Caco-2 (cell line): ENCODE measurements around the gene SCAPER. TPM values are rescaled to one million over a fixed set of nuclear protein-coding genes. Genes with fewer than 3 reads are reported as not detected.

Experiments used
- BruUV-seq: library from RNA; stranded (reverse); fragments of 400-500 nt; replicated peaks from 2 replicates; lab custom pipeline; 2021; lab: Mats Ljungman, UMichigan
- CTCF ChIA-PET: fragments of 300-600 bp; sonication (Branson Sonifier 250); formaldehyde crosslinking; loops from one replicate; lab custom pipeline; 2022; ENCODE audit warnings: antibody characterized with exemption; lab: Charles Lee
- POLR2A ChIA-PET: fragments of 300-600 bp; sonication (Branson Sonifier 250); formaldehyde crosslinking; loops from one replicate; lab custom pipeline; 2022; ENCODE audit warnings: antibody characterized with exemption; lab: Charles Lee
- DNase-seq, 2 experiments: peaks; one replicate each; pipeline versions ENCODE4 v3.0.0 to v3.0.0-alpha.2; 2020 to 2022
- H3K27me3 ChIP-seq: replicated peaks from 2 replicates; pipeline ENCODE4 v1.6.0; 2011; ENCODE audit warnings: low read length; ENCODE audit not compliant: control insufficient read depth, insufficient read depth
- H3K36me3 ChIP-seq: 2 replicates; pipeline ENCODE4 v1.5.1; 2011; ENCODE audit warnings: low read length; ENCODE audit not compliant: control insufficient read depth, insufficient read depth
- H3K4me1 ChIP-seq: fragments of 250-450 bp; sonication (Bioruptor Pico); 2 replicates; pipeline ENCODE4 v1.5.1; 2020; ENCODE audit warnings: mild to moderate bottlenecking
- H3K4me3 ChIP-seq: 2 replicates; pipeline ENCODE4 v1.5.1; 2011; ENCODE audit warnings: low read depth, mild to moderate bottlenecking, control low read depth, low read length
- H3K9me3 ChIP-seq: fragments of 250-450 bp; sonication (Bioruptor Pico); 2 replicates; pipeline ENCODE4 v1.5.1; 2020; ENCODE audit warnings: mild to moderate bottlenecking, moderate library complexity
- H3K27ac Mint-ChIP-seq: one replicate; pipeline ENCODE4 v1.8.0; 2022; ENCODE audit warnings: mixed read lengths; ENCODE audit not compliant: unreplicated experiment
- H3K27me3 Mint-ChIP-seq: one replicate; pipeline ENCODE4 v1.8.0; 2022; ENCODE audit warnings: mixed read lengths; ENCODE audit not compliant: insufficient read depth, unreplicated experiment
- H3K36me3 Mint-ChIP-seq: one replicate; pipeline ENCODE4 v1.8.0; 2022; ENCODE audit warnings: mild to moderate bottlenecking, mixed read lengths; ENCODE audit not compliant: insufficient read depth, unreplicated experiment
- H3K4me1 Mint-ChIP-seq: one replicate; pipeline ENCODE4 v1.8.0; 2022; ENCODE audit warnings: low read depth, mixed read lengths; ENCODE audit not compliant: unreplicated experiment
- H3K4me3 Mint-ChIP-seq: one replicate; pipeline ENCODE4 v1.8.0; 2022; ENCODE audit warnings: mild to moderate bottlenecking, moderate library complexity, mixed read lengths; ENCODE audit not compliant: unreplicated experiment
- H3K9me3 Mint-ChIP-seq: one replicate; pipeline ENCODE4 v1.8.0; 2022; ENCODE audit warnings: mixed read lengths; ENCODE audit not compliant: unreplicated experiment
- intact Hi-C: fragments of 100-400 bp; cut with micrococcal nuclease; formaldehyde crosslinking; loops from one replicate; pipeline ENCODE4 v1.10.0; 2022; ENCODE audit not compliant: unreplicated experiment
- total RNA-seq: library from RNA; stranded (reverse); gene quantifications from 2 replicates; pipeline ENCODE4 v1.2.3, GENCODE V29; 2022
- TF ChIP-seq, protein P1 (sequence below), 2 experiments: fragments of 200-600 bp in 1 of 2; IDR thresholded peaks; 1 replicate in 1 of 2; 2 replicates in 1 of 2; pipeline versions ENCODE4 v1.5.1 to v1.8.0; 2011 to 2022; ENCODE audit warnings: antibody characterized with exemption in 1 of 2, control low read depth in 1 of 2, inconsistent platforms in 1 of 2, low read depth in 1 of 2, low read length in 1 of 2, mild to moderate bottlenecking in 1 of 2, moderate library complexity in 1 of 2; ENCODE audit not compliant: insufficient read depth in 1 of 2, severe bottlenecking in 1 of 2, unreplicated experiment in 1 of 2

SCAPER gene
- total RNA-seq, 1 experiment from 2014 or later: 24.6 TPM

DNA sequence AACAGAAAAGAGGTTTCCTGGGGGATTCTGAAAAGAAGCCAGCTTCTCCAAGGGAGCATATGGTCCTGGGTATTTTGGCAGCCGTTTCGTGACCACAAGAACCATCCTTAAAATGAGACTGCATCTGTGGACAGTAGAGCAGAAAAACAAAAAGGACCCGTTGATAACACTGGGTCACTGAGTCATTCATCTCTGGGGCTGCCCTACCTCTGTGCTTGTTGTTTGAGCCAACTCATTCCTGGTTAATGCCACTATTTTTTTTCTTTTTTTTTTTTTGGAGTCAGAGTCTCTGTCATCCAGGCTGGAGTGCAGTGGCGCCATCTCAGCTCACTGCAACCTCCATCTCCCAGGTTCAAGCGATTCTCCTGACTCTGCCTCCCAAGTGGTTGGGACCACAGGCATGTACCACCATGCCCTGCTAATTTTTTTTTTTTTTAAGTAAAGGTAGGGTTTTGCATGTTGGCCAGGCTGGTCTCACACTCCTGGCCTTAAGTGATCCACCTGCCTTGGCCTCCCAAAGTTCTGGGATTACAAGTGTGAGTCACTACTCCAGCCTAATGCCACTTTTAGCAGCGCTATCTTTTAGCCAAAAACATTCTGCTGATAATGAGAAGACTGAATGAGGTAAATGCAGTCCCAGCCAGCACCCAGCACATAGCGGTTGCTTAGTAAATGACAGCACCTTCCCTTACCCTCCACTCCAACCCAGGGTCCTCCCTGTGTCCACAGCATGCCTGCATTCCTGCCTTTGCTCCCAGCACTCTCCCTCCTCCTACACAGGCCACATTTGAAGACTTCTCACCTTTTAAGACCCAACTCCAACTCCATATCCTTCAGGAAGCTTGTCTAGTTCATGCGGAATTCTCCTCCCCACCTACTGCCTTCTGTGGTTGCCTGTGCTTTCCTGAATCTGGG lies 577.7 kb downstream of the SCAPER start:
- ChIA-PET POLR2A (no interaction called here), CTCF (no interaction called here)
- H3K4me1 Mint-ChIP-seq: peaks cover 11% of the 10 kb centered on the region
- no peaks in the 10 kb centered on the region for H3K9me3 ChIP-seq
- no TSS peak for BruUV-seq
- H3K9me3 Mint-ChIP-seq: no peaks in the 10 kb centered on the region
- TF ChIP-seq, protein P1, sequence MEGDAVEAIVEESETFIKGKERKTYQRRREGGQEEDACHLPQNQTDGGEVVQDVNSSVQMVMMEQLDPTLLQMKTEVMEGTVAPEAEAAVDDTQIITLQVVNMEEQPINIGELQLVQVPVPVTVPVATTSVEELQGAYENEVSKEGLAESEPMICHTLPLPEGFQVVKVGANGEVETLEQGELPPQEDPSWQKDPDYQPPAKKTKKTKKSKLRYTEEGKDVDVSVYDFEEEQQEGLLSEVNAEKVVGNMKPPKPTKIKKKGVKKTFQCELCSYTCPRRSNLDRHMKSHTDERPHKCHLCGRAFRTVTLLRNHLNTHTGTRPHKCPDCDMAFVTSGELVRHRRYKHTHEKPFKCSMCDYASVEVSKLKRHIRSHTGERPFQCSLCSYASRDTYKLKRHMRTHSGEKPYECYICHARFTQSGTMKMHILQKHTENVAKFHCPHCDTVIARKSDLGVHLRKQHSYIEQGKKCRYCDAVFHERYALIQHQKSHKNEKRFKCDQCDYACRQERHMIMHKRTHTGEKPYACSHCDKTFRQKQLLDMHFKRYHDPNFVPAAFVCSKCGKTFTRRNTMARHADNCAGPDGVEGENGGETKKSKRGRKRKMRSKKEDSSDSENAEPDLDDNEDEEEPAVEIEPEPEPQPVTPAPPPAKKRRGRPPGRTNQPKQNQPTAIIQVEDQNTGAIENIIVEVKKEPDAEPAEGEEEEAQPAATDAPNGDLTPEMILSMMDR (IDR thresholded peaks at IDR 0.05; ENCODE audit: insufficient read depth in 1 of 2, low read depth in 1 of 2, low read length in 1 of 2, severe bottlenecking in 1 of 2, unreplicated experiment in 1 of 2): no peak
- no peaks in the 10 kb centered on the region for H3K36me3 Mint-ChIP-seq
- H3K36me3 ChIP-seq: no peaks in the 10 kb centered on the region
- no peak overlapping the region for H3K4me3 Mint-ChIP-seq
- no peaks in the 10 kb centered on the region for H3K4me1 ChIP-seq
- H3K4me3 ChIP-seq: no peak overlapping the region
- intact Hi-C loops: no loop called here
- H3K27me3 Mint-ChIP-seq: no peaks in the 10 kb centered on the region
- DNase-seq: no peak
- H3K27ac Mint-ChIP-seq: no peak overlapping the region
- no peaks in the 10 kb centered on the region for H3K27me3 ChIP-seq

DNA sequence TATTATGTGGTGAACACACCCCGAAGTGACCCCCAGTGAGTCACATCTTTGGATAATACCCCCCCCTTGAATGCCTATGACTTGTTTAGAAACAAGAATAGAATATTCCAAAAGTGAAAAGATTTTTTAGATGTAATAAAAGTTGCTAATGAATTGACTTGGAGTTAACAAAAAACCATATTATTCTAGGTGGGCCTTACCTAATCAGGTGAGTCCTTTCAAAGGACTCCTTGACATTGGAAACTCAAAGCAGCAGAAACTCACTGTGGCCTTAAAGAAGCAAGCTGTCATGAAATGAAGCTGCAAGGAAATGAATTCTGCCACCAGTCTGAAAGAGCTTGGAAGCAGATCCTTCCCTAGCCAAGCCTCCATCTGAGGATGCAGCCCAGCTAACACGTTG lies 579.4 kb downstream of the SCAPER start:
- H3K4me1 ChIP-seq: no peaks in the 10 kb centered on the region
- no peak overlapping the region for H3K27ac Mint-ChIP-seq
- H3K27me3 Mint-ChIP-seq: no peaks in the 10 kb centered on the region
- no peaks in the 10 kb centered on the region for H3K9me3 Mint-ChIP-seq
- ChIA-PET POLR2A (no interaction called here), CTCF (interaction anchor here (0.6 kb wide), 1 partner anchor 50 kb away, joined by 4 read pairs; no protein-coding TSS in a partner anchor)
- H3K36me3 Mint-ChIP-seq: no peaks in the 10 kb centered on the region
- peaks cover 11% of the 10 kb centered on the region for H3K4me1 Mint-ChIP-seq
- TF ChIP-seq, protein P1 (IDR thresholded peaks at IDR 0.05; ENCODE audit: insufficient read depth in 1 of 2, low read depth in 1 of 2, low read length in 1 of 2, severe bottlenecking in 1 of 2, unreplicated experiment in 1 of 2): no peak
- H3K4me3 Mint-ChIP-seq: no peak overlapping the region
- no peak overlapping the region for H3K4me3 ChIP-seq
- intact Hi-C loops: no loop called here
- no peaks in the 10 kb centered on the region for H3K9me3 ChIP-seq
- H3K36me3 ChIP-seq: no peaks in the 10 kb centered on the region
- no peak for DNase-seq
- no peaks in the 10 kb centered on the region for H3K27me3 ChIP-seq
- no TSS peak for BruUV-seq

- ChIA-PET POLR2A (no interaction called here), CTCF (no interaction called here)
- DNase-seq: no peak
- Histone ChIP-seq H3K4me1 (no peaks in the 10 kb centered on the region), H3K4me3 (no peak overlapping the region), H3K27me3 (no peaks in the 10 kb centered on the region), H3K9me3 (no peaks in the 10 kb centered on the region), H3K36me3 (no peaks in the 10 kb centered on the region)
- H3K27me3 Mint-ChIP-seq: no peaks in the 10 kb centered on the region
- no peaks in the 10 kb centered on the region for H3K4me1 Mint-ChIP-seq
- H3K36me3 Mint-ChIP-seq: no peaks in the 10 kb centered on the region
- H3K9me3 Mint-ChIP-seq: no peaks in the 10 kb centered on the region
- no TSS peak for BruUV-seq
- no peak overlapping the region for H3K4me3 Mint-ChIP-seq
- no peak overlapping the region for H3K27ac Mint-ChIP-seq
- TF ChIP-seq, protein P1 (IDR thresholded peaks at IDR 0.05; ENCODE audit: insufficient read depth in 1 of 2, low read depth in 1 of 2, low read length in 1 of 2, severe bottlenecking in 1 of 2, unreplicated experiment in 1 of 2): no peak
- intact Hi-C loops: no loop called here
These were observed 581.1 kb downstream of the SCAPER start for GRCh38 chr15:76324066-76324465.
